ENCODE data around the gene PRKACA. TPM values are rescaled to one million over a fixed set of nuclear protein-coding genes. Genes with fewer than 3 reads are reported as not detected.

PRKACA gene
- total RNA-seq, 1 experiment from 2014 or later = 57.3 TPM

DNA sequence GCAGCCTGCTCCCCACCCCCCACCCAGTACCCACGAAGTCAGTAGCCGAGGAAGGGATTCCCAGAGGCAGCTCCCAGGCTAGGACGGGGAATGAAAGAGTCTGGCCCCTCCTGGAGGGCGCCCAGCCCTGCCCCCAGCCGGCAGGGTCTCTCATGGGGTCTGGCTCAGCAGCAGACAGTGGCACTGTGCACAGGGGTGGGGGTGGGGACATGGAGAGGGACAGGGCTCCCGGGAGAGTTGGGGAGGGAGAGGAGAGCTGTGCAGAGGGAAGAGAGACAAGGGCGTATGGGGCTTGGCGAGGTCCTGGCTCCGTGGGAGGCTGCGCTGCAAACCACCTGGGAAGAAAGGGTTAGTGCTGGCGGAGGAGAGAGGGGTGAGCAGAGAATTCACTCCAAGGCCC lies 46.5 kb upstream of the PRKACA start:
- no peak for DNase-seq
- Mint-ChIP-seq H3K4me1 (ENCODE audit: low read depth, unreplicated experiment) (no peaks in the 10 kb centered on the region), H3K36me3 (ENCODE audit: insufficient read depth, unreplicated experiment) (peaks cover 6% of the 10 kb centered on the region), H3K4me3 (ENCODE audit: low read depth, unreplicated experiment) (no peak overlapping the region), H3K27ac (ENCODE audit: unreplicated experiment) (no peak overlapping the region), H3K27me3 (ENCODE audit: unreplicated experiment) (no peaks in the 10 kb centered on the region), H3K9me3 (ENCODE audit: low read depth, unreplicated experiment) (no peaks in the 10 kb centered on the region)
- TF ChIP-seq, protein P1, sequence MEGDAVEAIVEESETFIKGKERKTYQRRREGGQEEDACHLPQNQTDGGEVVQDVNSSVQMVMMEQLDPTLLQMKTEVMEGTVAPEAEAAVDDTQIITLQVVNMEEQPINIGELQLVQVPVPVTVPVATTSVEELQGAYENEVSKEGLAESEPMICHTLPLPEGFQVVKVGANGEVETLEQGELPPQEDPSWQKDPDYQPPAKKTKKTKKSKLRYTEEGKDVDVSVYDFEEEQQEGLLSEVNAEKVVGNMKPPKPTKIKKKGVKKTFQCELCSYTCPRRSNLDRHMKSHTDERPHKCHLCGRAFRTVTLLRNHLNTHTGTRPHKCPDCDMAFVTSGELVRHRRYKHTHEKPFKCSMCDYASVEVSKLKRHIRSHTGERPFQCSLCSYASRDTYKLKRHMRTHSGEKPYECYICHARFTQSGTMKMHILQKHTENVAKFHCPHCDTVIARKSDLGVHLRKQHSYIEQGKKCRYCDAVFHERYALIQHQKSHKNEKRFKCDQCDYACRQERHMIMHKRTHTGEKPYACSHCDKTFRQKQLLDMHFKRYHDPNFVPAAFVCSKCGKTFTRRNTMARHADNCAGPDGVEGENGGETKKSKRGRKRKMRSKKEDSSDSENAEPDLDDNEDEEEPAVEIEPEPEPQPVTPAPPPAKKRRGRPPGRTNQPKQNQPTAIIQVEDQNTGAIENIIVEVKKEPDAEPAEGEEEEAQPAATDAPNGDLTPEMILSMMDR (IDR thresholded peaks at IDR 0.05; ENCODE audit: unreplicated experiment) = no peak
- intact Hi-C loops (cut with micrococcal nuclease; ENCODE audit: unreplicated experiment) = no loop called here
- no TSS peak for BruUV-seq (replicated peaks)
- CTCF ChIA-PET = interaction anchor here (0.7 kb wide), 1 partner anchor 47 kb away, joined by 3 read pairs; no protein-coding TSS in a partner anchor

DNA sequence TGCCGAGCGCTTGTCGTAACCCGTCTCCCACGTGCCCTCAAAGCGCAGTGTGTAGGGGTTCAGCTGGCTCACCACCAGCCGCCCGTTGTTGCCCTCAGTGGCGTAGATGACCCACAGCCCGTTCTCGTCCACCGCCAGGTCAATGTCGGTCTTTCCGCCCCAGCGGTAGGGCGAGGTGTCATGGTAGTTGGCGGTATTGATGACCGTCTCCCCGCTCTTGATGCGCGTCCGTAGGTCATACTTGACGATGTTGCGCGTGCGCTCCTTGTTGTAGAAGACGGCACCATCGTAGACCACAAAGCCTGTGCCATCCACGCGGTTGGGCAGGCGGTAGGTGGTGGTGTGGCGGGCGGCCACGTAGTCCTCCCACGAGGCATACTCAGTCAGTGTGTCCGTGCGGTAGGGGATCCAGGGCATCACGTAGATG lies 45.3 kb upstream of the PRKACA start:
- DNase-seq = no peak
- BruUV-seq (replicated peaks) = no TSS peak
- Mint-ChIP-seq H3K4me1 (ENCODE audit: low read depth, unreplicated experiment) (no peaks in the 10 kb centered on the region), H3K27me3 (ENCODE audit: unreplicated experiment) (no peaks in the 10 kb centered on the region), H3K36me3 (ENCODE audit: insufficient read depth, unreplicated experiment) (no peaks in the 10 kb centered on the region), H3K27ac (ENCODE audit: unreplicated experiment) (no peak overlapping the region), H3K4me3 (ENCODE audit: low read depth, unreplicated experiment) (no peak overlapping the region), H3K9me3 (ENCODE audit: low read depth, unreplicated experiment) (no peaks in the 10 kb centered on the region)
- CTCF ChIA-PET = no interaction called here
- TF ChIP-seq, protein P1 (IDR thresholded peaks at IDR 0.05; ENCODE audit: unreplicated experiment) = no peak
- intact Hi-C loops (cut with micrococcal nuclease; ENCODE audit: unreplicated experiment) = no loop called here

DNA sequence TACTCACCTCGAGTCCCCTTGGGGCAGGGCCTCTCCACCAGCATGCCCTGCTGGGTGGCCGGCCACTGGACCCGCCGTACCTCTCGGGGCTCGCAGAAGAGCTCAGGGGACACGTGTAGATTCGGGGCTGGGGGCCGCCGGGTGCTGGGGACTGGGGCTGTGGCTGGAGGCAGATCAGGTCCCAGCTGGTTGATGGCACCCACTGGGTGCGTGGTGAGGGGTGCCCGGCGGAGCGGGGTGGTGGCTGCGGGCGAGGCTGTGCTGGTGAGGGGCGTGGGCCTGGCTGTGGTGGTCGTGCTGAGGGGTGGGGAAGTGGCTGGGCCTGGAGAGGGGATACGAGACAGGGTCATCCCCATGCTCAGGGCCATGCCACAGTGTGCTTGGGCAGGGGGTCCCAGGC lies 43.7 kb upstream of the PRKACA start:
- DNase-seq = no peak
- no TSS peak for BruUV-seq (replicated peaks)
- no peaks in the 10 kb centered on the region for H3K36me3 Mint-ChIP-seq (ENCODE audit: insufficient read depth, unreplicated experiment)
- H3K4me3 Mint-ChIP-seq (ENCODE audit: low read depth, unreplicated experiment) = no peak overlapping the region
- TF ChIP-seq, protein P1 (IDR thresholded peaks at IDR 0.05; ENCODE audit: unreplicated experiment) = no peak
- H3K4me1 Mint-ChIP-seq (ENCODE audit: low read depth, unreplicated experiment) = no peaks in the 10 kb centered on the region
- intact Hi-C loops (cut with micrococcal nuclease; ENCODE audit: unreplicated experiment) = no loop called here
- no peaks in the 10 kb centered on the region for H3K9me3 Mint-ChIP-seq (ENCODE audit: low read depth, unreplicated experiment)
- no peak overlapping the region for H3K27ac Mint-ChIP-seq (ENCODE audit: unreplicated experiment)
- CTCF ChIA-PET = no interaction called here
- no peaks in the 10 kb centered on the region for H3K27me3 Mint-ChIP-seq (ENCODE audit: unreplicated experiment)

DNA sequence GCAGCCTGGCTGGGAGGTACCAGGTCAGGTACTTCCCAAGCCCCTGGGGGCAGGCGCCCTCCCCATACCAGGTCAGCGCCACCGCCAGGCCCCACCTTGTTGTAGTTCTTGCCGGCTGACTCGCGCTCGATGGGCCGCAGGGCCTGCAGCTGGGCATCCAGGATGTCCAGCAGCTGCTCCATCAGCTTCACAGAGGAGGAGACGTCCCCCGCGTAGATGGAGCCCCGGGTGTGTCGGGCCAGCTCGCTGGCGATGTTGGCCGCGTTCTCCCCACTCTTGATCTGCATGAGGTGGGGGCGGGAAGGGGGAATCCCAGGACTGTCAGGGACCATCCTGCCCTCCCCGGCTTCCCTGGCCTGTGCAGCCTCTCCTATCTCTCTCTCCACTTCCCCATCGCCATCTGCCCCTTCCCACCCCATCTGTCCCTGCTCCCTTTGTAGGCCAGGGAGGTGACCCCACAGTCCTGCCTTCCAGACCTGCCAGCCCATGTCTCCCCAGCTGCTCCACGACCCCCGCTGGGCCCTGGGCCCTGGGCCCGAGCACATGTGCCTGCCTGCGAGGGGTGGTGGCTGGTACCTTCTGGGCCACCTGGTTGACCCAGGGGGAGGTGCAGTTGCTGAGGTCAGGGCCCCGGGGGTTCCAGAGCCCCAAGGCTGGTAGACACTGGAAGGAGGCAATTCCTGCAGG lies 42.6 kb upstream of the PRKACA start:
- Mint-ChIP-seq H3K27me3 (ENCODE audit: unreplicated experiment) (no peaks in the 10 kb centered on the region), H3K36me3 (ENCODE audit: insufficient read depth, unreplicated experiment) (no peaks in the 10 kb centered on the region), H3K27ac (ENCODE audit: unreplicated experiment) (no peak overlapping the region), H3K9me3 (ENCODE audit: low read depth, unreplicated experiment) (no peaks in the 10 kb centered on the region), H3K4me3 (ENCODE audit: low read depth, unreplicated experiment) (no peak overlapping the region), H3K4me1 (ENCODE audit: low read depth, unreplicated experiment) (no peaks in the 10 kb centered on the region)
- BruUV-seq (replicated peaks) = no TSS peak
- TF ChIP-seq, protein P1 (IDR thresholded peaks at IDR 0.05; ENCODE audit: unreplicated experiment) = no peak
- DNase-seq = no peak
- CTCF ChIA-PET = no interaction called here
- intact Hi-C loops (cut with micrococcal nuclease; ENCODE audit: unreplicated experiment) = no loop called here
